HG02884 (cell line): ENCODE results near the gene ANO6.

Experiments
- ATAC-seq: cut with Tn5 transposase; IDR thresholded peaks from one replicate; pipeline ENCODE4 v1.9.1; 2021; ENCODE audit warnings: mild to moderate bottlenecking, moderate library complexity; ENCODE audit not compliant: unreplicated experiment

ANO6 gene

DNA sequence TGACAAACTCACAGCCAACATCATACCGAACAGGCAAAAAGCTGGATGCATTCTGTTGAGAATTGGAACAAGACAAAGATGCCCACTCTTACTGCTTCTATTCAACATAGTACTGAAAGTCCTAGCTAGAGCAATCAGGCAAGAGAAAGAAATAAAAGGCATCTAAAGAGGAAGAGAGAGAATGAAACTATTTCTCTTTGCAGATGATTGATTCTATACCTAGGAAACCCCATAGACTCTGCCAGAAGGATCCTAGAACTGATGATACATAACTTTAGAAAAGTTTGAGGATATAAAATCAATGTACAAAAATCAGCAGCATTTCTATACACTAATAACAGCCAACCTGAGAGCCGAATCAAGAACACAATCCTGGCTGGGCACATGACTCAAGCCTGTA is 6.1 kb upstream of the ANO6 start:
- ATAC-seq = no peak

DNA sequence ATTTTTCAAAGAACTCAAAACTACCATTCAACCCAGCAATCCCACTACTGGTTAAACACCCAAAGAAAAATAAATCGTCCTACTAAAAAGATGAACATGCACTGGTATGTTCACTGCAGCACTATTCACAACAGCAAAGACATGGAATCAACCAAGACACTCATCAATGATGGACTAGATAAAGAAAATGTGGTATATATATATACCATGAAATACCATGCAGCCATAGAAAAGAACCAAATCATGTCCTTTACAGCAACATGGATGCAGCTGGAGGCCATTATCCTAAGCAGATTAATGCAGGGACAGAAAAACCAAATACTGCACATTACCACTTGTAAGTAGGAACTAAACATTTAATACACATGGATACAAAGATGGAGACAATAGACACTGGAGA is 3.8 kb upstream of the ANO6 start:
- ATAC-seq = no peak

GRCh38 chr12:45213107-45213506 is 2.8 kb upstream of the ANO6 start:
- ATAC-seq = no peak

- ATAC-seq = no peak
These were observed 1.8 kb upstream of the ANO6 start for GRCh38 chr12:45214071-45214470.

DNA sequence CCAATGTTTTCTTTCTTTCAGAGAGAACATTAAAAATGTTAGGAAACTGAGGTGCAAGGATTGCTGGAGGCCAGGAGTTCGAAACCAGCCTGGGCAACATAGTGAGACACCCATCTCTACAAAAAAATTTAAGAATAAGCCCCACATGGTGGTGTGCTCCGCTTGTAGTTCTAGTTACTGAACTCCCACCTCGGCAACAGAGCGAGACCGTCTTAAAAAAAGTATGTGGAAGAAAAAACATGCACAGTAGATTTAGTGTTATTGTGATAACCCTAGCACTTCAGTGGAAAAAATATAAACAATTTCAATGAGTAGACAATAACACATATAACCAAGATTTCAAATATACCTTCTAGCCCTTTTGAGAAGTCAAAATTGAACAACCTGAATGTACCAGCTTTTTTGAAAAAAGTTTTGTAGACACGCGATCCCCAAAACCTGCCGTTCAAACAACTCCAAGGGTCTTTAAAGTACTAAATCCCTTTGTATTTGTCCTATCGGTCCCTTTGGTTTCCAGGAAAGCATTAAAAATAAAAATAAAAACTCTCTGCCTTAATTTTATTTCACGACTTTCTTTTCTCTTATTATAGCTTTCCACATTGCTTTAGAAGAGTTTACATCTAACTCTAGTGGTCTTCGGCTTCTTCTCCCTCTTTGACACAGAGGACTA is 1.0 kb upstream of the ANO6 start:
- ATAC-seq = no peak

DNA sequence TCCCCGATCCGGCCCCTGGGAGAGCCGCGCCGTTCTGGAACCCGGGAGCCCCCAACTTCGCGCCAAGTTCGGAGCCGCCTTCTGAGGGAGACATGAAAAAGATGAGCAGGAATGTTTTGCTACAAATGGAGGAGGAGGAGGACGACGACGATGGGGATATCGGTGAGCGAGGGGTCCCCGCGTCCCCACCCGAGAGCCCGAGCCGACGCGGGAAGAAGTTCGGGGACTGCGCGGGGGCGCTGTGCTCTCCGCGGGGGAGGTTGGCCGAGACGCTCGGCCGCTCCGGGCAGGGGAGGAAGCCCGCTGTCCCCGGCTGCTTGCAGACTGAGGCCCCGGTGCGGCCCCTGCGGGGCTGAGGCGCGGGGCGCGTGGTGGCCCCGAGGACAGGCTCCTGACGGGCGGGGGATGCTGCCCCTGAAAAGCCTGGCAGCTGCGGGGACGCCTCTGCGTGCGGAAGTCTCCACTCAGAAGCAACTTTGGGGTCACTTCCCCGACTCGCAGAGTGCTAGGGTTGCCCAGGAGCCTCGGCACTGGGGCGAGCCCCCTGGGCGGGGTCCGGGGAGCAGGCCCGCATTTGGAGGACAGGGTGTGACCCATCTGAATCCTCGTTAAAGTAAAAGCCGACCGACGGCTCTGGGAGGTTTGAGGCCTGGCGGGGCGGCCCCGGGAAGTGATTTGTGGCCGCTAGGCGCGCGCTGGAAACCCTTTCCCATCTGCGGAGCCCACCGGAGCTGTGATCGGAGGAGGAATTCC is 511 bp downstream of the ANO6 start:
- peak; percentile 33 for ATAC-seq

DNA sequence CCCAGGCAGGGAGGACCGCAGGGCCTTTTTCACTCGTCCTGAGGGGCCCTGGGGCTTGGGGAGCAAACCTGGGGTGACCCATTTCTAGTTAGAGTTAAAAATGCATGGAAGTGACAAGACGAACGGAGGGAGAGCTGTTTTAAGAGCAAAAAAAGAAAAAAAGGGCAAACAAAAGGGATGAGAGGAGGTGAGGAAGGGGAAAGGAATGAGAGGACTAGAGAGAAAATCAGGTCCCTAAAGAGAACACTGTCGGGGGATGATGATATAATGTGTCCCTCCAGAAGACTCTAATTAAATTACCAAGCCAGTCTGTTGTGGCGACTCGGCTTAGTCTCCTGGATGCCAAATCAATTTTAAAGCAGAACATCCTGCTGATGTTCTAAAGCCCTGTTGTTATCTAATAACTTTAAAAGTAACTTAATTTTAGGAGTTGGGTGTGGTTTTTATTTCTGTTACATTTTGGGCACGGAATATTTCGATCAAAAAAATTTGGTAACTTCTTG is 1.1 kb downstream of the ANO6 start:
- no peak for ATAC-seq

DNA sequence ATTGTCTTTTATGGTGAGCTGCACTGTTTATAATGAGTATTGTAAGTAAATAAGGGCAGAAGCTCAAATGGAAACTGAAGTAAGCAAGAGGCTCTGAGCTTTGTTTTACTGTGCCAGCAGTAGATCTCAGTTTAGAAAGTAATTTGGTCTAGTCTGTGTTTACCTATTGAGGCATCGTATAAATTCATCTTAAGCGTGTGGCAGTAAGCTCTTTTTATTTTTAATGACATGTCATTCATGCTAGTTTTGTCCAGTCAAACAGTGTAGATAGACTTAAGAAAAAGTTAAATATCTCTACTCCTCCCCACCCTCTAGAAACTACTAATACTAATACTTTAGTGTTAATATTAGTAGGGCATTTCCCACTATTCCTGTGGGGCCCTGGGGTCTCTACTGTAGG is 2.0 kb downstream of the ANO6 start:
- no peak for ATAC-seq

GRCh38 chr12:45219621-45220020 is 3.7 kb downstream of the ANO6 start:
- no peak for ATAC-seq

GRCh38 chr12:45220363-45220931 is 4.6 kb downstream of the ANO6 start:
- no peak for ATAC-seq

GRCh38 chr12:45220969-45221368 is 5.1 kb downstream of the ANO6 start:
- no peak for ATAC-seq

DNA sequence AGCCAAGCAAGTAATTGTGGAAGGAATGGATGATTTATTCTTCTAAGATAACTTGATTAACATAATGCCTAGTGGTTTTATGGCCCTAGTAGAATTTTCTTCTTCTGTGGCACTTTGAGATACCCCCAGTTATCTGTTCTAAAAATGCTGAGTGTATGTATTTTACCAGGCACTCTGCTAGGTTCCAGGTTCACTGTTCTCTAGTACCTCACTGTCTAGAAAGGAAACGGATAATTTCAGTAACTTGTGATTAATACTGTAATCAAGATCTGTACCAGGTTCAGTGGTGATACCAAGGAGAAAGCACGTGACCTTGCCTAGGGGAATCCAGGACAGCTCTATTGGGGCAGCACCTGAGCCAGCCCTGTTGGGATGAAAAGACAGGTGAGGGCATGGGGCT is 8.0 kb downstream of the ANO6 start:
- no peak for ATAC-seq

GRCh38 chr12:45224311-45224710 is 8.4 kb downstream of the ANO6 start:
- no peak for ATAC-seq

GRCh38 chr12:45226021-45226420 is 10.1 kb downstream of the ANO6 start:
- no peak for ATAC-seq

DNA sequence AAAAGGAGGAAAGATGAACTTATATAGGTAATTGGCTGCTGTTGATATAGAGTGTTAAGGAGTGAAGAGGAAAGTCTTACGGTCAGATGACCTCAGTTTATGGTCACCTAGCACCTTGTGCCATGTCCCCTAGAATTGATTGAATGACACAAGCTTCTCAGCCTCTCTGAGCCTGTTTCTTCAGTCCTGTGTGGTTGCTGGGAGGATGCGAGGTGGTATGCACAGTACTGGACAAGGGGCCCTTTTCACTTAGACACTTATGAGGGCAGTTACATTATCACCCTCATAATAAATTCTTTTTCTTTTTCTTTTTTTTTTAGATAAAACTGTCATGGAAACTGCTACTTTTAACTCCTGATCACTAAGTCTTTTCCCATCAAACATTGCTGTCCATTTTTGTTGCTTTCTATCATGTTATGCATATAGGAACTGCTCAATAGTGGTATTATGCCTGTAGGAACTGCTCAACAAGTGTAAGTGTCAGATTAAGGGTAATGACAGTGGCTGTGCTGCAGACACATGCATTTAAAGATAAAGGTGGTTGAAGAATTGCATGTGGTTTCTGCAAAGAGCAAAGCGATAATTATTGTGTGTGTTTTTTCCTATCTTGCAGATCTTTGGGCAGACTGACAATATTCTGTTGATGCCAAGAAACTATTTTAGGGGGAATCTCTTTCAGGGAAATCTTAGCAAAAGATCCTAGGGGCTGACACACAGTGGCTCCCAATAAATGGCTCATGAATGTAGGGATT is 11.6 kb downstream of the ANO6 start:
- no peak for ATAC-seq

DNA sequence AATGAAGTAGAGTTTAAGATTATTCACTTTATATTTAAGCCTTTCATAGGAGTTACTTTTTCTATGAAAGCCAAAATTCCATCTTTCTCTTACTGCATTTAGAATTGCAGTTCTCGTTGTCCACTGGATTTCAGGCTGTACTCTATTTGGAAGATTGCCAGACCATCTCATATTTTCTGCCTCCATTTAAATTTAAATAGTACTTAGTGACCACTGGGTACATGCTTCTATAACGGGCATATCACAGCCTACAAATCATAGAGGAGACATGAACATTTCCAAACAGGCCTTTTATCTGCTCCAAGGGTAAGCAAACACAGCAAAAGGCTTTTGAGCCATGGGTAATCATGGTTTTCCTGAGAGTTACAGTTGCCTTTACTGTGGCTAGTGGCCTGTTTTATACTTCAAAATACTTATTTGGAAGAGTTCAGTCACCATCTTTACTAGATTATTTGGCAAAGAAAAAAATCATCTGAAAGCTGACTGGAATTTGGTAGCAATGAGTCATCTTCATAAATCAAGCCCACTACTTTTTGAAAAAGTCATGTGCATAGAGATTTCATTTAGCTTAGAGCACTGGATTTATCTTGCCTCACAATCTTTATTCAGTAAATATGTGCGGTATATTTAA is 15.7 kb downstream of the ANO6 start:
- no peak for ATAC-seq

DNA sequence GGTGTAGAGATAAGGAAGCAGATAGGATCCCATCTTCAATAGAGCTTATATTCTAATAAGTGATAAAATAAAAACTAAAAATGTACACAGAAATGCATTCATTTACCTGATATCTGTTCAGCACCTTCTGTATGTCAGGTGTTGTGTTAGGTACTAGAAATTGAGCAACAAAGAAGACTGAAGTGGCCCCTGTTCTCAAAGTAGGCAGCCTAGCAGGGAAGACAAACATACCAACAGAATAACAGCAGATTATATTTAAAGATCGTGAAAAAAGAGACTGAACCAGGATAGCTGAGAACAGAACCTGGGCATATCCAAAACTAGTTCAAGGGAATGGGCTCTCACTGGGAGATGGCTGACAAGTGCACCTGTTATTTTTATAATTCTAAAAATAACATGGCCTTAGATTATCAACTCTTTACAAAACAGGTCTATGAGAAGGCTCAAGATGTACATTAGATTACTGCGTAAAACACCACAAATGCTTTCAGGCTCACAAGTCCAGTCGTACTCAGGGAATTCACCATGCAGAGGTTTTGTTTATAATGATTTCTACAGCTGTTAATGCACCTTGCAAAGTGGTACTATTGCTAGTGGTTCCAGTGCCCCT is 16.4 kb downstream of the ANO6 start:
- no peak for ATAC-seq

- peak; percentile 56 for ATAC-seq
These were observed 17.0 kb downstream of the ANO6 start for GRCh38 chr12:45232756-45233372.

DNA sequence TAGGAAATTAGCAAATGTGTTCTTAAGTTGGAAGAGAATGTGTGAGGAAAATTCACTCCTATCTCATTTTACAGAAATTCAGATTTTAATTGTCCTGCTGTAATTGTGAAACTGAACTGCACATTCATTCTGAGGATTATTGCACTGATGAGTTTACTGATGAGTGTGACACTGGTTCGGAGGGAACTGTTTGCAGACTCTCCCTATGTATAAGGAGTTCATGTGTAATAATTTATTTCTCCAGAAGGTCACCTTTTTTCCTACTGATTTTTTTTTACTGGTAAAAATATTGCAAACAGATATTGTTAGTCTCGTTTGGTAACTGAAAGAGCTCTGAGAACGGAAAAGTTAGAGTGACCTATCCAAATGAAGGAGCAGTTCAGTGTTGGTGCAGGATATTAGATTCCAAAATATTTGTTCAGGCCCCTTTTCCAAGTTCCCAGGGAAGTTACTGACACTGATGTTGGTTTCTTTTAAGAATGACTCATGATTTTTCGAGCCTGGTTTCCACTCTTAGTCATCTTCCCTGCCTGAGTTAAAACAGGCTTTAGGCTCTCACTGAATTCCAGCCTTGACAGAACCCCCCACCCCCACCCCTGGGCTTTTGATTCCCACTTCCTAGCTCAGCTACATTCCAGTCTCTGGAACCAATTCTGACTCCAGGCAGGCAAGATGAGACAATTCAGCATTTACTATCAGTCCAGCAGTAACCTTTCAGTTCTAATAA is 18.4 kb downstream of the ANO6 start:
- ATAC-seq = peak; percentile 51
